ENCODE data around the gene IRF2BP2. TPM values are rescaled to one million over a fixed set of nuclear protein-coding genes. Genes with fewer than 3 reads are reported as not detected.

IRF2BP2 gene
- total RNA-seq, 1 donor from 2014 or later = 126 TPM

GRCh38 chr1:234611225-234611846 lies 1.4 kb upstream of the IRF2BP2 start:
- peak overlapping the region; percentile 100 for H3K27ac Mint-ChIP-seq (ENCODE audit: unreplicated experiment)
- FAIRE-seq = no peak
- Histone ChIP-seq H2AFZ (ENCODE audit: low read depth, low read length) (no peak overlapping the region), H3K27ac (ENCODE audit: low read depth, low read length) (peak overlapping the region; percentile 99), H3K36me3 (ENCODE audit: insufficient read depth, low read length) (peaks cover 15% of the 10 kb centered on the region), H3K4me2 (ENCODE audit: low read length) (peak overlapping the region; percentile 90), H3K27me3 (ENCODE audit: insufficient read depth, low read length) (no peaks in the 10 kb centered on the region), H4K20me1 (ENCODE audit: insufficient read depth, low read length) (peaks cover 16% of the 10 kb centered on the region), H3K9ac (ENCODE audit: low read length) (peak overlapping the region; percentile 97), H3K4me1 (ENCODE audit: insufficient read depth, low read length) (peaks cover 41% of the 10 kb centered on the region), H3K79me2 (ENCODE audit: insufficient read depth, low read length) (peaks cover 30% of the 10 kb centered on the region), H3K9me3 (ENCODE audit: insufficient read depth, low read depth, low read length) (no peaks in the 10 kb centered on the region), H3K4me3 (ENCODE audit: insufficient read depth, low read depth, low read length) (peak overlapping the region; percentile 38)
- DNase-seq (ENCODE audit: low read depth) = peak; percentile 90
- peaks cover 40% of the 10 kb centered on the region for H3K4me1 Mint-ChIP-seq (ENCODE audit: low read depth, unreplicated experiment)
- peaks cover 2% of the 10 kb centered on the region for H3K9me3 Mint-ChIP-seq (ENCODE audit: unreplicated experiment)
- H3K4me3 Mint-ChIP-seq (ENCODE audit: unreplicated experiment) = peak overlapping the region; percentile 80
- no peak for TF ChIP-seq CTCF (IDR thresholded peaks at IDR 0.05; ENCODE audit: insufficient read depth, low read depth, low read length)
- no peak for TF ChIP-seq EZH2 (IDR thresholded peaks at IDR 0.05; ENCODE audit: insufficient read depth, low read length)
- peaks cover 19% of the 10 kb centered on the region for H3K36me3 Mint-ChIP-seq (ENCODE audit: low read depth, unreplicated experiment)
- H3K27me3 Mint-ChIP-seq (ENCODE audit: low read depth, unreplicated experiment) = no peaks in the 10 kb centered on the region

GRCh38 chr1:234610666-234611224 lies 767 bp upstream of the IRF2BP2 start:
- Histone ChIP-seq H4K20me1 (ENCODE audit: insufficient read depth, low read length) (peaks cover 22% of the 10 kb centered on the region), H3K27me3 (ENCODE audit: insufficient read depth, low read length) (no peaks in the 10 kb centered on the region), H3K9ac (ENCODE audit: low read length) (peak overlapping the region; percentile 97), H2AFZ (ENCODE audit: low read depth, low read length) (no peak overlapping the region), H3K27ac (ENCODE audit: low read depth, low read length) (peak overlapping the region; percentile 99), H3K9me3 (ENCODE audit: insufficient read depth, low read depth, low read length) (no peaks in the 10 kb centered on the region), H3K79me2 (ENCODE audit: insufficient read depth, low read length) (peaks cover 36% of the 10 kb centered on the region), H3K36me3 (ENCODE audit: insufficient read depth, low read length) (peaks cover 20% of the 10 kb centered on the region), H3K4me1 (ENCODE audit: insufficient read depth, low read length) (peaks cover 38% of the 10 kb centered on the region), H3K4me2 (ENCODE audit: low read length) (peak overlapping the region; percentile 90), H3K4me3 (ENCODE audit: insufficient read depth, low read depth, low read length) (peak overlapping the region; percentile 65)
- Mint-ChIP-seq H3K9me3 (ENCODE audit: unreplicated experiment) (peaks cover 2% of the 10 kb centered on the region), H3K27ac (ENCODE audit: unreplicated experiment) (peak overlapping the region; percentile 100), H3K4me1 (ENCODE audit: low read depth, unreplicated experiment) (peaks cover 35% of the 10 kb centered on the region), H3K36me3 (ENCODE audit: low read depth, unreplicated experiment) (peaks cover 25% of the 10 kb centered on the region), H3K27me3 (ENCODE audit: low read depth, unreplicated experiment) (no peaks in the 10 kb centered on the region), H3K4me3 (ENCODE audit: unreplicated experiment) (peak overlapping the region; percentile 92)
- DNase-seq (ENCODE audit: low read depth) = peak; percentile 89
- no peak for FAIRE-seq
- TF ChIP-seq EZH2 (IDR thresholded peaks at IDR 0.05; ENCODE audit: insufficient read depth, low read length) (no peak), CTCF (IDR thresholded peaks at IDR 0.05; ENCODE audit: insufficient read depth, low read depth, low read length) (no peak)

GRCh38 chr1:234609691-234610042 lies 311 bp downstream of the IRF2BP2 start:
- H3K9ac ChIP-seq (ENCODE audit: low read length) = peak overlapping the region; percentile 97
- H3K4me1 Mint-ChIP-seq (ENCODE audit: low read depth, unreplicated experiment) = peaks cover 34% of the 10 kb centered on the region
- peaks cover 47% of the 10 kb centered on the region for H3K79me2 ChIP-seq (ENCODE audit: insufficient read depth, low read length)

More at GRCh38 chr1:234609691-234610042, 311 bp downstream of the IRF2BP2 start:
- H3K36me3 ChIP-seq (ENCODE audit: insufficient read depth, low read length) = peaks cover 28% of the 10 kb centered on the region
- DNase-seq (ENCODE audit: low read depth) (no peak), FAIRE-seq (no peak)
- peaks cover 2% of the 10 kb centered on the region for H3K9me3 Mint-ChIP-seq (ENCODE audit: unreplicated experiment)
- H3K36me3 Mint-ChIP-seq (ENCODE audit: low read depth, unreplicated experiment) = peaks cover 32% of the 10 kb centered on the region
- peaks cover 33% of the 10 kb centered on the region for H4K20me1 ChIP-seq (ENCODE audit: insufficient read depth, low read length)
- no peak overlapping the region for H2AFZ ChIP-seq (ENCODE audit: low read depth, low read length)
- no peak overlapping the region for H3K4me3 ChIP-seq (ENCODE audit: insufficient read depth, low read depth, low read length)
- H3K9me3 ChIP-seq (ENCODE audit: insufficient read depth, low read depth, low read length) = no peaks in the 10 kb centered on the region
- no peaks in the 10 kb centered on the region for H3K27me3 ChIP-seq (ENCODE audit: insufficient read depth, low read length)
- H3K4me1 ChIP-seq (ENCODE audit: insufficient read depth, low read length) = peaks cover 38% of the 10 kb centered on the region
- peak overlapping the region; percentile 99 for H3K27ac ChIP-seq (ENCODE audit: low read depth, low read length)
- peak overlapping the region; percentile 90 for H3K4me2 ChIP-seq (ENCODE audit: low read length)
- no peak overlapping the region for H3K4me3 Mint-ChIP-seq (ENCODE audit: unreplicated experiment)
- TF ChIP-seq CTCF (IDR thresholded peaks at IDR 0.05; ENCODE audit: insufficient read depth, low read depth, low read length) (no peak), EZH2 (IDR thresholded peaks at IDR 0.05; ENCODE audit: insufficient read depth, low read length) (no peak)
- H3K27ac Mint-ChIP-seq (ENCODE audit: unreplicated experiment) = no peak overlapping the region
- H3K27me3 Mint-ChIP-seq (ENCODE audit: low read depth, unreplicated experiment) = no peaks in the 10 kb centered on the region
